ENCODE measurements around the gene LIPG.

The LIPG gene

GRCh38 chr18:49645841-49646351, 84.0 kb downstream of the LIPG start:
- TF ChIP-seq JUND (IDR thresholded peaks at IDR 0.05; ENCODE audit: low read depth): no peak
- DNase-seq (ENCODE audit: low read depth in 1 of 2, low spot score in 1 of 2): no peak
- in situ Hi-C loops (cut with HindIII; ENCODE audit: low pct_unique_long_range_greater_than_20kb, low sequenced_read_pairs): no loop called here

GRCh38 chr18:49646873-49647272, 85.0 kb downstream of the LIPG start:
- DNase-seq (ENCODE audit: low read depth in 1 of 2, low spot score in 1 of 2): no peak
- in situ Hi-C loops (cut with HindIII; ENCODE audit: low pct_unique_long_range_greater_than_20kb, low sequenced_read_pairs): no loop called here

GRCh38 chr18:49647496-49648168, 85.8 kb downstream of the LIPG start:
- no peak for DNase-seq (ENCODE audit: low read depth in 1 of 2, low spot score in 1 of 2)
- in situ Hi-C loops (cut with HindIII; ENCODE audit: low pct_unique_long_range_greater_than_20kb, low sequenced_read_pairs): no loop called here
- no peak for TF ChIP-seq JUND (IDR thresholded peaks at IDR 0.05; ENCODE audit: low read depth)

More at GRCh38 chr18:49646873-49647272, 85.0 kb downstream of the LIPG start:
- no peak for TF ChIP-seq JUND (IDR thresholded peaks at IDR 0.05; ENCODE audit: low read depth)

GRCh38 chr18:49648326-49648725, 86.5 kb downstream of the LIPG start:
- DNase-seq (ENCODE audit: low read depth in 1 of 2, low spot score in 1 of 2): no peak
- in situ Hi-C loops (cut with HindIII; ENCODE audit: low pct_unique_long_range_greater_than_20kb, low sequenced_read_pairs): no loop called here
- TF ChIP-seq JUND (IDR thresholded peaks at IDR 0.05; ENCODE audit: low read depth): no peak
